ENCODE data around the gene FLOT2. TPM values are rescaled to one million over a fixed set of nuclear protein-coding genes. Genes with fewer than 3 reads are reported as not detected.
"Not testable (repeated sequence)": the region's sequence is repeated elsewhere in the genome, so short reads cannot be mapped to it uniquely, and the experiment has no call there.

FLOT2 gene
- total and polyA plus RNA-seq, 2 donors (not counting 1 experiment from before 2014, with no cell fraction given) = 48.9 to 81.1 TPM

DNA sequence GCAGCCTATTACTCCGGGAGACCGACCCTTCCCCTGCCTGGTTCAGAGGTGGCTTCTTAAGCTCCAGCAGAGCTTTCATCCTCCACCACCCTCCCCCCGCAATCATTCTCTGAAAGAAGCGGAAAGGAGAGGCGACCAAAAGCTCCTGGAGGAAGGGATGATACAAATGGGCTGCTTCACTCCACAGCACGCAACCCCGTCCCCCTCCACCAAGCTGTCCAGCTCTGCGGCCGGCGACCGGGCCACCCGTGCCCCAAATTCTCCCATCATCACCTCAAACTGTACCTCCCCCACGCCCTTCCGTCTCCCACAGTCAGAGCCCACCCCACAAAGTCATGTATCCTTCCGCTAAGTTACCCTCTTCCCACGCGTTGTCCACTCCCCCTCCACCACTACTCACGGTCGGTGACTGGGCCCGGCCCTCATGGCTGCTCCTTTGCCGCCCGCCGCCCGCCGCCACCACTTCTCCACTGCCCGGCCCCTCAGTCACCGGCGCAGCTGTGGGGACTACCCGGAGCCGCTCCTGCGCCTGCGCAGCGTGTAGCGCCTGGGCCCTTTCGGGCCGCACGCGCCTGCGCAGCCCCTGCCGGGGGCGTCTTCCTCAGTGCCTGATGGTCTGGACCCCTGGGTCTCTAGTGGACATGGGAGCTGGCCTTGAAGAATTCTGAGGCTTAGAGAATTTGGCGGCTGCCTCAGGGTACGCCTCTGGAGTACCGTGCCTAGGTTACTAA lies 55.1 kb downstream of the FLOT2 start, which contains the start of gene FAM222B:
TSS of gene FAM222B (minus strand) at position 509 of the 731 bp plus-strand sequence. CDS start 76,123 bp downstream, outside the sequence.
- DNase-seq (ENCODE audit: low read depth in 2 of 2) = peak; percentile 73 to 77

DNA sequence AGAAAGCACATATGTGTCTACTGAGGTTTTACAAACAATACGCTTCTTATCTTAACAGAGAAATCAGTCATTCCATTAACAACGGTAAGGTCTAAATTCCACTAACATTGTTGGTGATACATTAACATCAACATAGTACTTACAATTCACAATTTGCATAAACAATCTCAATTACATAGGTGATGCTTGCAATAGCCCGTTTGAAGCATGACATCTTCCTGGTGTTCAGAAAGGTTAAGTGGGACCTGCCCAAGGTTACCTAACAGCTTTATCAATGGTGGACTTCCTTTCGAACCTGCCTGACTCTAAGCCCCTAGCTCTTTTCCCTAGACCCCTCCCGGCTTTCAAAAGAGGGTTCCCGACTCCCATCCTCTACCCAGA lies 55.6 kb downstream of the FLOT2 start:
- Histone ChIP-seq H2AFZ (ENCODE audit: low read length) (peak overlapping the region; percentile 85), H4K20me1 (ENCODE audit: control insufficient read depth, extremely low read depth, insufficient read depth, low read length) (no peaks in the 10 kb centered on the region), H3K27ac (ENCODE audit: insufficient read depth, low read length) (peak overlapping the region; percentile 74), H3K4me3 (replicated peaks in 1 of 4; ENCODE audit: control extremely low read depth in 1 of 4, insufficient read depth in 1 of 4, low read depth in 3 of 4, low read length in 4 of 4) (peak overlapping the region; percentile 82 to 98 (median 89)), H3K36me3 (ENCODE audit: control insufficient read depth, insufficient read depth, low read length) (no peaks in the 10 kb centered on the region), H3K9ac (ENCODE audit: insufficient read depth, low read length) (no peak overlapping the region), H3K79me2 (ENCODE audit: control insufficient read depth, insufficient read depth, low read length) (peaks cover 32% of the 10 kb centered on the region), H3K4me1 (ENCODE audit: control insufficient read depth, extremely low read depth, insufficient read depth, low read length) (no peaks in the 10 kb centered on the region), H3K27me3 (ENCODE audit: control insufficient read depth, insufficient read depth, low read length) (no peaks in the 10 kb centered on the region), H3K4me2 (ENCODE audit: extremely low read depth, insufficient read depth, low read length) (peak overlapping the region; percentile 92), H3K9me3 (ENCODE audit: control insufficient read depth, insufficient read depth, low read depth, low read length) (no peaks in the 10 kb centered on the region)
- no peak for TF ChIP-seq EZH2 (IDR thresholded peaks at IDR 0.05; ENCODE audit: low read length, missing control alignments)
- TF ChIP-seq, protein P1, sequence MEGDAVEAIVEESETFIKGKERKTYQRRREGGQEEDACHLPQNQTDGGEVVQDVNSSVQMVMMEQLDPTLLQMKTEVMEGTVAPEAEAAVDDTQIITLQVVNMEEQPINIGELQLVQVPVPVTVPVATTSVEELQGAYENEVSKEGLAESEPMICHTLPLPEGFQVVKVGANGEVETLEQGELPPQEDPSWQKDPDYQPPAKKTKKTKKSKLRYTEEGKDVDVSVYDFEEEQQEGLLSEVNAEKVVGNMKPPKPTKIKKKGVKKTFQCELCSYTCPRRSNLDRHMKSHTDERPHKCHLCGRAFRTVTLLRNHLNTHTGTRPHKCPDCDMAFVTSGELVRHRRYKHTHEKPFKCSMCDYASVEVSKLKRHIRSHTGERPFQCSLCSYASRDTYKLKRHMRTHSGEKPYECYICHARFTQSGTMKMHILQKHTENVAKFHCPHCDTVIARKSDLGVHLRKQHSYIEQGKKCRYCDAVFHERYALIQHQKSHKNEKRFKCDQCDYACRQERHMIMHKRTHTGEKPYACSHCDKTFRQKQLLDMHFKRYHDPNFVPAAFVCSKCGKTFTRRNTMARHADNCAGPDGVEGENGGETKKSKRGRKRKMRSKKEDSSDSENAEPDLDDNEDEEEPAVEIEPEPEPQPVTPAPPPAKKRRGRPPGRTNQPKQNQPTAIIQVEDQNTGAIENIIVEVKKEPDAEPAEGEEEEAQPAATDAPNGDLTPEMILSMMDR (conservative IDR thresholded peaks at IDR 0.05 in 1 of 2, IDR thresholded peaks at IDR 0.05 in 1 of 2; ENCODE audit: low read depth in 1 of 2, low read length in 2 of 2) = no peak
- DNase-seq (ENCODE audit: low read depth in 2 of 2) = peak in 1 of 2 donors; percentile 23

More for the DNA sequence above, 55.1 kb downstream of the FLOT2 start, which contains the start of gene FAM222B:
- H3K36me3 ChIP-seq (ENCODE audit: control insufficient read depth, insufficient read depth, low read length) = no peaks in the 10 kb centered on the region
- TF ChIP-seq EZH2 (IDR thresholded peaks at IDR 0.05; ENCODE audit: low read length, missing control alignments) = no peak
- TF ChIP-seq, protein P1 (conservative IDR thresholded peaks at IDR 0.05 in 1 of 2, IDR thresholded peaks at IDR 0.05 in 1 of 2; ENCODE audit: low read depth in 1 of 2, low read length in 2 of 2) = no peak
- H3K27ac ChIP-seq (ENCODE audit: insufficient read depth, low read length) = peak within 1 kb of the TSS; percentile 74
- no peaks in the 10 kb centered on the region for H4K20me1 ChIP-seq (ENCODE audit: control insufficient read depth, extremely low read depth, insufficient read depth, low read length)
- peak within 1 kb of the TSS; percentile 82 to 98 (median 89) for H3K4me3 ChIP-seq (replicated peaks in 1 of 4; ENCODE audit: control extremely low read depth in 1 of 4, insufficient read depth in 1 of 4, low read depth in 3 of 4, low read length in 4 of 4)
- H2AFZ ChIP-seq (ENCODE audit: low read length) = peak within 1 kb of the TSS; percentile 95
- no peaks in the 10 kb centered on the region for H3K27me3 ChIP-seq (ENCODE audit: control insufficient read depth, insufficient read depth, low read length)
- peak within 1 kb of the TSS; percentile 92 for H3K4me2 ChIP-seq (ENCODE audit: extremely low read depth, insufficient read depth, low read length)
- no peaks in the 10 kb centered on the region for H3K4me1 ChIP-seq (ENCODE audit: control insufficient read depth, extremely low read depth, insufficient read depth, low read length)
- H3K9ac ChIP-seq (ENCODE audit: insufficient read depth, low read length) = peak within 1 kb of the TSS; percentile 75
- H3K79me2 ChIP-seq (ENCODE audit: control insufficient read depth, insufficient read depth, low read length) = peaks cover 32% of the 10 kb centered on the region
- no peaks in the 10 kb centered on the region for H3K9me3 ChIP-seq (ENCODE audit: control insufficient read depth, insufficient read depth, low read depth, low read length)

DNA sequence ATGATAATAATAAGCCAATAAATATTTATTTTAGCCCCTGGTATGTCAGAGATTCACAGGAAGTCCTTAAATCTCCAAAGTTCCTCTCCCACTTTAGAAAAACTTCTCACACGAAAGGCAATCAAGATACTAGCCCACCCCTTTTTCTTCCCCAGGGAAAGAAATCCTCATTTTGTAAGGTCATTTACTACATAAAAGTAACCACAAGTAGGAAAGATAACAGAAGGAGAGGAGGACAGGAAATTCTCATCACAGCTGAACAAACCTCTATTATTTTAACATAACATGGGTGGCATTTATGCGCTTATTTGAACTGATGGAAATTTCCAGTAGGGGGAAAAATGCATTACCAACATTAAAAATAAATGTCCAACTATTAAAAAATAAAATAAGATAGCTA lies 58.3 kb downstream of the FLOT2 start:
- H3K4me3 ChIP-seq (replicated peaks in 1 of 4; ENCODE audit: control extremely low read depth in 1 of 4, insufficient read depth in 1 of 4, low read depth in 3 of 4, low read length in 4 of 4) = no peak overlapping the region
- no peaks in the 10 kb centered on the region for H3K27me3 ChIP-seq (ENCODE audit: control insufficient read depth, insufficient read depth, low read length)
- H3K9ac ChIP-seq (ENCODE audit: insufficient read depth, low read length) = no peak overlapping the region
- H3K36me3 ChIP-seq (ENCODE audit: control insufficient read depth, insufficient read depth, low read length) = no peaks in the 10 kb centered on the region
- H3K4me2 ChIP-seq (ENCODE audit: extremely low read depth, insufficient read depth, low read length) = no peak overlapping the region
- no peaks in the 10 kb centered on the region for H4K20me1 ChIP-seq (ENCODE audit: control insufficient read depth, extremely low read depth, insufficient read depth, low read length)
- H3K27ac ChIP-seq (ENCODE audit: insufficient read depth, low read length) = no peak overlapping the region
- TF ChIP-seq EZH2 (IDR thresholded peaks at IDR 0.05; ENCODE audit: low read length, missing control alignments) = no peak
- TF ChIP-seq, protein P1 (conservative IDR thresholded peaks at IDR 0.05 in 1 of 2, IDR thresholded peaks at IDR 0.05 in 1 of 2; ENCODE audit: low read depth in 1 of 2, low read length in 2 of 2) = no peak
- H3K4me1 ChIP-seq (ENCODE audit: control insufficient read depth, extremely low read depth, insufficient read depth, low read length) = no peaks in the 10 kb centered on the region
- no peaks in the 10 kb centered on the region for H3K9me3 ChIP-seq (ENCODE audit: control insufficient read depth, insufficient read depth, low read depth, low read length)
- H3K79me2 ChIP-seq (ENCODE audit: control insufficient read depth, insufficient read depth, low read length) = peaks cover 37% of the 10 kb centered on the region
- H2AFZ ChIP-seq (ENCODE audit: low read length) = no peak overlapping the region
- no peak for DNase-seq (ENCODE audit: low read depth in 2 of 2)

DNA sequence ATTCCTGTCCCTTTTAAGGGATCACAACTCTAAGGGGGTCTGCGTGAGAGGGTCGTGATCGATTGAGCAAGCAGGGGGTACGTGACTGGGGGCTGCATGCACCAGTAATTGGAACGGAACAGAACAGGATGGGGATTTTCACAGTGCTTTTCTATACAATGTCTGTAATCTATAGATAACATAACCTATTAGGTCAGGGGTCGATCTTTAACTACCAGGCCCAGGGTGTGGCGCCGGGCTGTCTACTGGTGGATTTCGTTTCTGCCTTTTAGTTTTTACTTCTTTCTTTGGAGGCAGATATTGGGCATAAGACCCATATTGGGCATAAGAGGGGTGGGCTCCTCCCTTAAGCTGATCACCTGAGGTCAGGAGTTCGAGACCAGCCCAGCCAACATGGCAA lies 61.0 kb downstream of the FLOT2 start:
- not testable (repeated sequence) for DNase-seq (ENCODE audit: low read depth in 2 of 2); H3K9ac ChIP-seq (ENCODE audit: insufficient read depth, low read length); H3K4me2 ChIP-seq (ENCODE audit: extremely low read depth, insufficient read depth, low read length); H3K27me3 ChIP-seq (ENCODE audit: control insufficient read depth, insufficient read depth, low read length); H3K27ac ChIP-seq (ENCODE audit: insufficient read depth, low read length); H3K36me3 ChIP-seq (ENCODE audit: control insufficient read depth, insufficient read depth, low read length); H3K9me3 ChIP-seq (ENCODE audit: control insufficient read depth, insufficient read depth, low read depth, low read length); H3K4me1 ChIP-seq (ENCODE audit: control insufficient read depth, extremely low read depth, insufficient read depth, low read length); H3K4me3 ChIP-seq (replicated peaks in 1 of 4; ENCODE audit: control extremely low read depth in 1 of 4, insufficient read depth in 1 of 4, low read depth in 3 of 4, low read length in 4 of 4); H4K20me1 ChIP-seq (ENCODE audit: control insufficient read depth, extremely low read depth, insufficient read depth, low read length); H2AFZ ChIP-seq (ENCODE audit: low read length)
- peaks cover 32% of the 10 kb centered on the region for H3K79me2 ChIP-seq (ENCODE audit: control insufficient read depth, insufficient read depth, low read length)

Data from fibroblast of lung (primary cell).